GM18508 (cell line): ENCODE measurements around the gene ZNF224.
"Not testable (repeated sequence)": the region's sequence is repeated elsewhere in the genome, so short reads cannot be mapped to it uniquely, and the experiment has no call there.

Source experiments
- ATAC-seq: cut with Tn5 transposase; IDR thresholded peaks from one replicate; pipeline ENCODE4 v1.9.1; 2021; ENCODE audit warnings: moderate number of reproducible peaks; ENCODE audit not compliant: insufficient read depth, unreplicated experiment

The ZNF224 gene

GRCh38 chr19:44113784-44114390 is 19.7 kb downstream of the ZNF224 start:
- ATAC-seq: no peak

DNA sequence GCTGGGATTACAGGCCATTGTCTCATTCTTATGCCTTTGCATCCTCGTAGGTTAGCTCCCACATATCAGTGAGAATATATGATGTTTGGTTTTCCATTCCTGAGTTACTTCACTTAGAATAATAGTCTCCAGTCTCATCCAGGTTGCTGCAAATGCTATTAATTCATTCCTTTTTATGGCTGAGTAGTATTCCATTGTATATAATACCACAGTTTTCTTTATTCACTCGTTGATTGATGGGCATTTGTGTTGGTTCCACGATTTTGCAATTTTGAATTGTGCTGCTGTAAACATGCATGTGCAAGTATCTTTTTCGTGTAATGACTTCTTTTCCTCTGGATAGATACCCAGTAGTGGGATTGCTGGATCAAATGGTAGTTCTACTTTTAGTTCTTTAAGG is 27.0 kb downstream of the ZNF224 start:
- not testable (repeated sequence) for ATAC-seq

DNA sequence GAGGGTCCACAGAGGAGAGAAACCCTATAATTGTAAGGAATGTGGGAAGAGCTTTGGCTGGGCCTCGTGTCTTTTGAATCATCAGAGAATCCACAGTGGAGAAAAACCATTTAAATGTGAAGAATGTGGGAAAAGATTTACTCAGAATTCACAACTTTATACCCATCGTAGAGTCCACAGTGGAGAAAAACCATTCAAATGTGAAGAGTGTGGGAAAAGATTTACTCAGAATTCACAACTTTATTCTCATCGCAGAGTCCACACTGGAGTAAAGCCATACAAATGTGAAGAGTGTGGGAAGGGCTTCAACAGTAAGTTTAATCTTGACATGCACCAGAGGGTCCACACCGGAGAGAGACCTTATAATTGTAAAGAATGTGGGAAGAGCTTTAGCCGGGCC is 37.8 kb downstream of the ZNF224 start:
- no peak for ATAC-seq

- ATAC-seq: no peak
Measured at GRCh38 chr19:44141191-44142058, 47.3 kb downstream of the ZNF224 start, which contains the start of gene ZNF234. TSS of gene ZNF234 (plus strand) at chr19:44141554. CDS start at chr19:44144633, 3,079 bp downstream.

GRCh38 chr19:44142059-44142433 is 47.9 kb downstream of the ZNF224 start:
- ATAC-seq: no peak

DNA sequence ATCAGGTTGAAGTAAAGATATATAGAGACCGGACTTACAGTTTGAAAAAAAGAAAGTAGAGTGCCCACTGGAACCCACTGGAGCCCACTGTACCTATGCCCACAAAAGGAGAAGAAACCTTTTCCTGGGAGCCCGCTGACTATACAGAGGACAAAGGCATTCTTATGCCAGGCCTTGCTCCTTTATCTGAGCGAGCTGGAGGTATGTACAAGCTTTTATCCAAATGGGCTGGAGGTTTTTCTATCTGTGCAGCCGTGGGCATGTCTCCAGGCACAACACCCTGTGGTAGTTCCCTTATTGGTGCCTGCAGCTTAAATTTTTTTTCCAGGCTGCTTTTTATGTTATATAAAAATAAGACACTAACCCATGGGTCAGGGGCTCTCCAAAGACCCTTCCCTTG is 55.6 kb downstream of the ZNF224 start:
- ATAC-seq: no peak

DNA sequence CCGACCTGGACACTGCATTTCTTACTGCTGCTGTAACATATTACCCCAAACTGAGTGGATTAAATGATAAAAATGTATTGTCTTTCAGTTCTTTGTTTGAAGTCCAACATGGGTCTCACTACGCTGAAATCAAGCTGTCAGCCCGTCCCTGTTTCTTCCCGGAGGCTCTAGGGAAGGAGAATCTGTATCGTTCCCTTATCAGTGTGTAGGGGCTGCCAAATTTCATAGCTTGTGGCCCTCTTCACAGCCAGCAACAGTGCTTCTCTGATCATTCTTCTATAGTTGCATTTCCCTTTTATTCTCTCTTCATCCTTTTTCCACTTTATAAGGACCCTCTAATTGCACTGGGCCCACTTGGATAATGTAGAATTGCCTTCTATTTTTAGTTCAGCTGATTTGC is 57.3 kb downstream of the ZNF224 start:
- ATAC-seq: no peak

GRCh38 chr19:44156475-44156874 is 62.3 kb downstream of the ZNF224 start:
- no peak for ATAC-seq
